B cell (primary cell): ENCODE data around the gene EXOC3L1. TPM values are rescaled to one million over a fixed set of nuclear protein-coding genes. Genes with fewer than 3 reads are reported as not detected.
A peak's percentile ranks its signal among the peaks of the same experiment; 100 is the strongest.

Experiments used
- ATAC-seq: fragments of 200-7000 bp; cut with Tn5 transposase; one replicate; pipeline ENCODE4 v1.10.0; 2021; ENCODE audit warnings: low read depth, mild to moderate bottlenecking, moderate number of reproducible peaks, moderate library complexity
- CTCF ChIA-PET: fragments of 350-600 bp; sonication (Branson Sonifier 250); formaldehyde crosslinking; loops from one replicate; lab custom pipeline; 2021; ENCODE audit warnings: antibody characterized with exemption, inconsistent platforms; lab: Charles Lee
- POLR2A ChIA-PET: fragments of 350-600 bp; sonication (Branson Sonifier 250); formaldehyde crosslinking; loops from one replicate; lab custom pipeline; 2021; ENCODE audit warnings: antibody characterized with exemption; lab: Charles Lee
- DNase-seq: peaks from one replicate; pipeline ENCODE4 v3.0.0; 2013
- H2AFZ ChIP-seq: 2 replicates; pipeline ENCODE4 v1.6.1; 2012; ENCODE audit warnings: mild to moderate bottlenecking, low read depth, low read length; ENCODE audit not compliant: insufficient read depth, poor library complexity, severe bottlenecking
- H3K27ac ChIP-seq, 2 donors: 1 replicate in 1 of 2; 2 replicates in 1 of 2; pipeline ENCODE4 v1.5.1; 2012 to 2013; ENCODE audit warnings: low read length in 2 of 2, mild to moderate bottlenecking in 2 of 2, moderate library complexity in 1 of 2
- H3K27me3 ChIP-seq, 4 experiments: fragments of 200-600 bp in 1 of 4; sonication (generic) in 1 of 4; replicated peaks in 1 of 4; 1 replicate in 2 of 4; 2 replicates in 2 of 4; pipeline versions ENCODE4 v1.6.1 to v1.7.0; 2013 to 2016; ENCODE audit warnings: low read length in 3 of 4, mild to moderate bottlenecking in 2 of 4, mixed read lengths in 1 of 4, moderate library complexity in 1 of 4; ENCODE audit not compliant: insufficient read depth in 4 of 4, control insufficient read depth in 3 of 4; ENCODE audit errors: control extremely low read depth in 1 of 4
- H3K36me3 ChIP-seq, 2 experiments: replicated peaks in 1 of 2; 1 replicate in 1 of 2; 2 replicates in 1 of 2; pipeline versions ENCODE4 v1.6.1 to v1.7.1; 2013; ENCODE audit warnings: low read length in 1 of 2; ENCODE audit not compliant: insufficient read depth in 2 of 2, control insufficient read depth in 1 of 2; ENCODE audit errors: control extremely low read depth in 1 of 2, extremely low read depth in 1 of 2
- H3K4me1 ChIP-seq, 2 donors: fragments of 200-600 bp in 1 of 2; sonication (generic) in 1 of 2; 1 replicate in 1 of 2; 2 replicates in 1 of 2; pipeline versions ENCODE4 v1.5.1 to v1.6.1; 2013 to 2017; ENCODE audit warnings: low read length in 2 of 2; ENCODE audit not compliant: control insufficient read depth in 2 of 2, insufficient read depth in 2 of 2
- H3K4me2 ChIP-seq: replicated peaks from 2 replicates; pipeline ENCODE3; 2012; ENCODE audit warnings: mild to moderate bottlenecking, low read depth, low read length; ENCODE audit not compliant: poor library complexity, severe bottlenecking
- H3K4me3 ChIP-seq, 5 experiments: fragments of 200-600 bp in 1 of 5; sonication (generic) in 1 of 5; 1 replicate in 3 of 5; 2 replicates in 2 of 5; pipeline versions ENCODE4 v1.5.1 to v1.7.0; 2011 to 2016; ENCODE audit warnings: low read length in 4 of 5, mild to moderate bottlenecking in 4 of 5, low read depth in 2 of 5, control low read depth in 1 of 5, moderate library complexity in 1 of 5; ENCODE audit not compliant: insufficient read depth in 1 of 5; ENCODE audit errors: control extremely low read depth in 1 of 5, extremely low read depth in 1 of 5
- H3K79me2 ChIP-seq: fragments of 200-600 bp; sonication (generic); one replicate; pipeline ENCODE4 v1.6.0; 2016; ENCODE audit warnings: low read length; ENCODE audit not compliant: control insufficient read depth, insufficient read depth
- H3K9ac ChIP-seq: fragments of 200-600 bp; sonication (generic); 2 replicates; pipeline ENCODE4 v1.6.1; 2017; ENCODE audit warnings: mild to moderate bottlenecking, low read length, moderate library complexity
- H3K9me3 ChIP-seq, 3 donors: one replicate each; pipeline versions ENCODE4 v1.6.1 to v1.7.1; 2013; ENCODE audit warnings: low read length in 2 of 3; ENCODE audit not compliant: control insufficient read depth in 2 of 3, insufficient read depth in 1 of 3; ENCODE audit errors: control extremely low read depth in 1 of 3
- H4K20me1 ChIP-seq: 2 replicates; pipeline ENCODE4 v1.6.0; 2012; ENCODE audit warnings: mild to moderate bottlenecking, low read length; ENCODE audit not compliant: insufficient read depth, control insufficient read depth, poor library complexity, severe bottlenecking
- H3K27ac Mint-ChIP-seq: one replicate; pipeline ENCODE4 v1.8.0; 2021; ENCODE audit warnings: mixed read lengths
- H3K27me3 Mint-ChIP-seq: one replicate; pipeline ENCODE4 v1.8.0; 2021; ENCODE audit warnings: mixed read lengths
- H3K4me1 Mint-ChIP-seq: one replicate; pipeline ENCODE4 v1.8.0; 2021; ENCODE audit warnings: mixed read lengths
- H3K4me3 Mint-ChIP-seq: one replicate; pipeline ENCODE4 v1.8.0; 2021; ENCODE audit warnings: mixed read lengths
- H3K9me3 Mint-ChIP-seq: one replicate; pipeline ENCODE4 v1.8.0; 2022; ENCODE audit warnings: mixed read lengths; ENCODE audit not compliant: insufficient read depth
- CTCF ChIP-seq: fragments of 200-600 bp; IDR thresholded peaks from one replicate; pipeline ENCODE4 v1.8.0; 2022; ENCODE audit warnings: antibody characterized with exemption, mild to moderate bottlenecking
- EZH2 ChIP-seq: IDR thresholded peaks from 2 replicates; pipeline ENCODE4 v1.6.1; 2012; ENCODE audit warnings: borderline replicate concordance, low read depth, mild to moderate bottlenecking, moderate library complexity, low read length; ENCODE audit not compliant: insufficient read depth, poor library complexity, severe bottlenecking
- WGBS: methylation state at CpG from one replicate; pipeline ENCODE4 v1.1.5; 2013; ENCODE audit warnings: missing lambda C conversion rate; ENCODE audit not compliant: insufficient coverage; 5-methylcytosine and 5-hydroxymethylcytosine counted together
- intact Hi-C: fragments of 100-400 bp; cut with micrococcal nuclease; formaldehyde crosslinking; loops from one replicate; pipeline ENCODE4 v1.10.0; 2022
- polyA plus RNA-seq: library from polyadenylated mRNA; depleted of rRNA; stranded (reverse); fragments of >200 nt; gene quantifications from 2 replicates; pipeline ENCODE4 v1.2.3, GENCODE V29; 2012
- total RNA-seq, 2 donors: library from RNA; stranded (reverse); fragments of 120-200 nt in 1 of 2; gene quantifications; 1 replicate in 1 of 2; 2 replicates in 1 of 2; pipeline versions ENCODE4 v1.2.3 to v1.2.4, GENCODE V29; 2013 to 2022

EXOC3L1 gene
- total and polyA plus RNA-seq, 2 donors (not counting 1 experiment from before 2014, with no cell fraction given) = not detected

GRCh38 chr16:67157106-67157748 is 32.7 kb downstream of the EXOC3L1 start:
- ATAC-seq = no peak
- H3K4me2 ChIP-seq = no peak overlapping the region
- H3K9me3 ChIP-seq = peaks cover 0 to 22% (median 0%) of the 10 kb centered on the region in 3 donors
- no peak overlapping the region for H3K4me3 ChIP-seq
- H3K9me3 Mint-ChIP-seq = no peaks in the 10 kb centered on the region
- H3K79me2 ChIP-seq = no peaks in the 10 kb centered on the region
- H2AFZ ChIP-seq = no peak overlapping the region
- no peak overlapping the region for H3K9ac ChIP-seq
- peaks cover 11% of the 10 kb centered on the region for H3K27me3 Mint-ChIP-seq
- peak overlapping the region in 1 of 2 donors; percentile 99 for H3K27ac ChIP-seq
- no peak for TF ChIP-seq CTCF
- no peak for TF ChIP-seq EZH2
- H3K4me1 ChIP-seq = peaks cover 35 to 55% of the 10 kb centered on the region in 2 donors
- intact Hi-C loops = no loop called here
- peak; percentile 15 for DNase-seq
- no peaks in the 10 kb centered on the region for H3K36me3 ChIP-seq
- POLR2A ChIA-PET = no interaction called here
- peaks cover 0 to 26% (median 7%) of the 10 kb centered on the region in 4 experiments for H3K27me3 ChIP-seq
- peaks cover 58% of the 10 kb centered on the region for H4K20me1 ChIP-seq
- peak overlapping the region; percentile 37 for H3K4me3 Mint-ChIP-seq
- CTCF ChIA-PET = interaction anchor here (0.9 to 2.3 kb wide), 11 partner anchors 8 to 201 kb away, joined by 3 to 13 read pairs (median 5); partner anchors contain the start of gene NOL3
- peak overlapping the region; percentile 97 for H3K27ac Mint-ChIP-seq
- 90% methylated on average over 6 of the region's 7 CpGs for WGBS
- H3K4me1 Mint-ChIP-seq = peaks cover 54% of the 10 kb centered on the region

- peaks cover 52% of the 10 kb centered on the region for H4K20me1 ChIP-seq
- TF ChIP-seq EZH2 (no peak), CTCF (no peak)
- ChIA-PET CTCF (interaction anchor here (1.1 to 2.2 kb wide), 15 partner anchors 14 to 206 kb away, joined by 3 to 27 read pairs (median 9); partner anchors contain the start of gene NOL3), POLR2A (no interaction called here)
- intact Hi-C loops = no loop called here
- no peak overlapping the region for H3K9ac ChIP-seq
- H3K36me3 ChIP-seq = no peaks in the 10 kb centered on the region
- ATAC-seq = no peak
- peaks cover 5% of the 10 kb centered on the region for H3K27me3 Mint-ChIP-seq
- H3K27ac Mint-ChIP-seq = no peak overlapping the region
- WGBS = 87% methylated on average over 14 of the region's 15 CpGs
- H3K9me3 Mint-ChIP-seq = no peaks in the 10 kb centered on the region
- H3K4me1 ChIP-seq = peaks cover 31 to 51% of the 10 kb centered on the region in 2 donors
- no peak overlapping the region for H2AFZ ChIP-seq
- H3K4me3 Mint-ChIP-seq = peak overlapping the region; percentile 10
- H3K4me3 ChIP-seq = no peak overlapping the region
- H3K4me2 ChIP-seq = no peak overlapping the region
- peaks cover 0 to 20% (median 0%) of the 10 kb centered on the region in 3 donors for H3K9me3 ChIP-seq
- peak; percentile 31 for DNase-seq
- H3K4me1 Mint-ChIP-seq = peaks cover 54% of the 10 kb centered on the region
- H3K27ac ChIP-seq = no peak overlapping the region
- no peaks in the 10 kb centered on the region for H3K79me2 ChIP-seq
- H3K27me3 ChIP-seq = peaks cover 0 to 22% (median 6%) of the 10 kb centered on the region in 4 experiments
Observed at GRCh38 chr16:67156143-67156844, 33.6 kb downstream of the EXOC3L1 start.
